Natural killer cell (primary cell): ENCODE measurements around the gene CCDC174. TPM values are rescaled to one million over a fixed set of nuclear protein-coding genes. Genes with fewer than 3 reads are reported as not detected.

Experiments used
- ATAC-seq, 3 donors: fragments of 150-1000 bp in 2 of 3; fragments of 200-7000 bp in 1 of 3; cut with Tn5 transposase; 1 replicate in 1 of 3; 2 replicates in 2 of 3; pipeline ENCODE4 v1.10.0; 2021; ENCODE audit warnings: mild to moderate bottlenecking in 2 of 3, moderate library complexity in 2 of 3
- DNase-seq, 2 donors: peaks; one replicate each; pipeline versions ENCODE4 v3.0.0 to v3.0.0-alpha.2; 2013 to 2021; ENCODE audit warnings: mixed read lengths in 1 of 2
- H3K27ac ChIP-seq: one replicate; pipeline ENCODE4 v1.5.1; 2013; ENCODE audit warnings: mild to moderate bottlenecking, low read length
- H3K27me3 ChIP-seq: one replicate; pipeline ENCODE4 v1.6.1; 2013; ENCODE audit warnings: low read length; ENCODE audit not compliant: control insufficient read depth, insufficient read depth
- H3K36me3 ChIP-seq: one replicate; pipeline ENCODE4 v1.6.1; 2013; ENCODE audit warnings: low read length; ENCODE audit not compliant: control insufficient read depth, insufficient read depth
- H3K4me1 ChIP-seq: one replicate; pipeline ENCODE4 v1.6.1; 2013; ENCODE audit warnings: low read length; ENCODE audit not compliant: control insufficient read depth, insufficient read depth
- H3K4me3 ChIP-seq: one replicate; pipeline ENCODE4 v1.5.1; 2013; ENCODE audit warnings: low read length
- H3K9me3 ChIP-seq: one replicate; pipeline ENCODE4 v1.6.1; 2013; ENCODE audit warnings: low read length; ENCODE audit not compliant: control insufficient read depth, insufficient read depth
- H3K27ac Mint-ChIP-seq, 2 donors: one replicate each; pipeline ENCODE4 v1.8.0; 2022; ENCODE audit warnings: mild to moderate bottlenecking in 2 of 2, mixed read lengths in 2 of 2, moderate library complexity in 1 of 2
- H3K27me3 Mint-ChIP-seq, 2 donors: one replicate each; pipeline ENCODE4 v1.8.0; 2022; ENCODE audit warnings: low read depth in 2 of 2, mixed read lengths in 2 of 2
- H3K36me3 Mint-ChIP-seq: one replicate; pipeline ENCODE4 v1.8.0; 2022; ENCODE audit warnings: mixed read lengths
- H3K4me1 Mint-ChIP-seq, 2 donors: one replicate each; pipeline ENCODE4 v1.8.0; 2022; ENCODE audit warnings: mixed read lengths in 2 of 2
- H3K4me3 Mint-ChIP-seq: one replicate; pipeline ENCODE4 v1.8.0; 2022; ENCODE audit warnings: mild to moderate bottlenecking, moderate library complexity, mixed read lengths
- H3K9me3 Mint-ChIP-seq, 2 donors: one replicate each; pipeline ENCODE4 v1.8.0; 2022; ENCODE audit warnings: mixed read lengths in 2 of 2
- WGBS: methylation state at CpG from one replicate; pipeline ENCODE4 v1.1.7; 2013; ENCODE audit warnings: missing lambda C conversion rate; ENCODE audit not compliant: insufficient coverage; 5-methylcytosine and 5-hydroxymethylcytosine counted together
- intact Hi-C: fragments of 100-400 bp; cut with micrococcal nuclease; formaldehyde crosslinking; loops from one replicate; pipeline ENCODE4 v1.14.2; 2022
- total RNA-seq, 4 donors: library from RNA; stranded (reverse); fragments of 120-200 nt in 1 of 4; gene quantifications; one replicate each; pipeline versions ENCODE4 v1.2.3 to v1.2.4, GENCODE V29; 2013 to 2022
- TF ChIP-seq, protein P1 (sequence below): fragments of 200-600 bp; IDR thresholded peaks from one replicate; pipeline ENCODE4 v1.8.0; 2022; ENCODE audit warnings: antibody characterized with exemption

Gene CCDC174
- total RNA-seq, 3 donors from 2014 or later (not counting 1 experiment from before 2014, with no cell fraction given), result 29.7 to 41.2 (median 31.9) TPM

- Histone ChIP-seq H3K27ac (no peak overlapping the region), H3K4me1 (no peaks in the 10 kb centered on the region), H3K27me3 (no peaks in the 10 kb centered on the region), H3K9me3 (peaks cover 5% of the 10 kb centered on the region), H3K4me3 (no peak overlapping the region), H3K36me3 (no peaks in the 10 kb centered on the region)
- Mint-ChIP-seq H3K4me1 (no peaks in the 10 kb centered on the region), H3K27ac (no peak overlapping the region), H3K9me3 (peaks cover 2 to 3% of the 10 kb centered on the region in 2 donors), H3K36me3 (peaks cover 7% of the 10 kb centered on the region), H3K4me3 (no peak overlapping the region), H3K27me3 (no peaks in the 10 kb centered on the region)
- intact Hi-C loops, result no loop called here
- ATAC-seq (no peak), DNase-seq (no peak)
- WGBS, result 96% methylated on average over 2 of the region's 2 CpGs
- TF ChIP-seq, protein P1, sequence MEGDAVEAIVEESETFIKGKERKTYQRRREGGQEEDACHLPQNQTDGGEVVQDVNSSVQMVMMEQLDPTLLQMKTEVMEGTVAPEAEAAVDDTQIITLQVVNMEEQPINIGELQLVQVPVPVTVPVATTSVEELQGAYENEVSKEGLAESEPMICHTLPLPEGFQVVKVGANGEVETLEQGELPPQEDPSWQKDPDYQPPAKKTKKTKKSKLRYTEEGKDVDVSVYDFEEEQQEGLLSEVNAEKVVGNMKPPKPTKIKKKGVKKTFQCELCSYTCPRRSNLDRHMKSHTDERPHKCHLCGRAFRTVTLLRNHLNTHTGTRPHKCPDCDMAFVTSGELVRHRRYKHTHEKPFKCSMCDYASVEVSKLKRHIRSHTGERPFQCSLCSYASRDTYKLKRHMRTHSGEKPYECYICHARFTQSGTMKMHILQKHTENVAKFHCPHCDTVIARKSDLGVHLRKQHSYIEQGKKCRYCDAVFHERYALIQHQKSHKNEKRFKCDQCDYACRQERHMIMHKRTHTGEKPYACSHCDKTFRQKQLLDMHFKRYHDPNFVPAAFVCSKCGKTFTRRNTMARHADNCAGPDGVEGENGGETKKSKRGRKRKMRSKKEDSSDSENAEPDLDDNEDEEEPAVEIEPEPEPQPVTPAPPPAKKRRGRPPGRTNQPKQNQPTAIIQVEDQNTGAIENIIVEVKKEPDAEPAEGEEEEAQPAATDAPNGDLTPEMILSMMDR, result no peak
Observed at GRCh38 chr3:14680716-14681115, 29.2 kb downstream of the CCDC174 start.

DNA sequence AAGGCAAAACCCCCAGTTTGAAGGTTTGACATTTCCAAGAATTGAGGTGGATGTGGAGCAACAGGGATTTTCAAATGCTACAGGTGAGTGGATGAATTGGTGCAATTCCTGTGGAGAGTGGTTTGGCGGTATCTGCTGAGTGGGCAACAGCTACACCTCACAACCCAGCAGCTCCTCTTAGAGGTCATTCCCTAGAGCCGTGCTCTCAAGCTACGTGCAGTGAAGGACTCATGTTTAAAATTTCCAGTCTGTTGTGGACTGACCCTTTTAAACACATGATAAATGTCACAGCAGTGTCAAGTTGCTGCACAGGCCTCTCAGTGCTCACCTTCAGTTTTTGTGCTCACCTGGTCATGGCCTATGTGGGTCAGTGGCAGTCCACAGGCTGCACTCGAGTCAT is 32.9 kb downstream of the CCDC174 start:
- TF ChIP-seq, protein P1, result no peak
- 95% methylated on average over 4 of the region's 4 CpGs for WGBS
- Histone ChIP-seq H3K9me3 (peaks cover 5% of the 10 kb centered on the region), H3K27ac (no peak overlapping the region), H3K36me3 (no peaks in the 10 kb centered on the region), H3K27me3 (no peaks in the 10 kb centered on the region), H3K4me3 (no peak overlapping the region), H3K4me1 (peaks cover 5% of the 10 kb centered on the region)
- DNase-seq (no peak), ATAC-seq (no peak)
- intact Hi-C loops, result no loop called here
- Mint-ChIP-seq H3K4me3 (no peak overlapping the region), H3K9me3 (peaks cover 2 to 3% of the 10 kb centered on the region in 2 donors), H3K36me3 (peaks cover 7% of the 10 kb centered on the region), H3K4me1 (peaks cover 12% of the 10 kb centered on the region in 2 donors), H3K27me3 (peaks cover 0 to 3% of the 10 kb centered on the region in 2 donors), H3K27ac (no peak overlapping the region)

DNA sequence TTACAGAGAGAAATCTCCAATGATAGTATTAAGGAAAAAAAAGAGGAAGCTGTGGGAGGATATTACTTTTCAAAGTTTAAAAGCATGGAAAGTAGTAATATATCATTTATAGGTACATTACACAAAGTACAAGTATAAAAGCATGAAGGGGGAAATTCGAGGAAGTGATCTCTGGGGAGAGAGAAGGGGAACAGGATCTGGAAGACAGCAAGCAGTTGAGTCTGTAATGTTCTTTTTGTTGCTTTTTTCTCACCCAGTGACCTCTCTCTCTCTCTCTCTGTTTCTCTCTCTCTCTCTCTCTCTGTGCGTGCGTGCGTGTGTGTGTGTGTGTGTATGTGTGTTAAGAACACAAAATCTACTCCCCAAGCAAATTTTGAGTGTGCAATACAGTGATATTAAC is 33.6 kb downstream of the CCDC174 start:
- Histone ChIP-seq H3K4me3 (no peak overlapping the region), H3K4me1 (peaks cover 12% of the 10 kb centered on the region), H3K27ac (no peak overlapping the region), H3K9me3 (peaks cover 2% of the 10 kb centered on the region), H3K36me3 (no peaks in the 10 kb centered on the region), H3K27me3 (no peaks in the 10 kb centered on the region)
- TF ChIP-seq, protein P1, result no peak
- no peak overlapping the region for H3K27ac Mint-ChIP-seq
- peaks cover 15 to 20% of the 10 kb centered on the region in 2 donors for H3K4me1 Mint-ChIP-seq
- DNase-seq (no peak), ATAC-seq (no peak)
- H3K4me3 Mint-ChIP-seq, result no peak overlapping the region
- peaks cover 2% of the 10 kb centered on the region for H3K36me3 Mint-ChIP-seq
- peaks cover 1% of the 10 kb centered on the region in 2 donors for H3K9me3 Mint-ChIP-seq
- WGBS, result no CpG with 5 or more reads among the region's 4 CpGs
- peaks cover 0 to 3% of the 10 kb centered on the region in 2 donors for H3K27me3 Mint-ChIP-seq
- intact Hi-C loops, result no loop called here

GRCh38 chr3:14687360-14687759 is 35.8 kb downstream of the CCDC174 start:
- H3K4me3 Mint-ChIP-seq, result no peak overlapping the region
- 42% methylated on average over 3 of the region's 3 CpGs for WGBS
- Histone ChIP-seq H3K36me3 (no peaks in the 10 kb centered on the region), H3K27me3 (no peaks in the 10 kb centered on the region), H3K4me1 (peaks cover 12% of the 10 kb centered on the region), H3K27ac (no peak overlapping the region), H3K4me3 (no peak overlapping the region), H3K9me3 (no peaks in the 10 kb centered on the region)
- no peaks in the 10 kb centered on the region for H3K9me3 Mint-ChIP-seq
- peaks cover 15 to 21% of the 10 kb centered on the region in 2 donors for H3K4me1 Mint-ChIP-seq
- no peak overlapping the region for H3K27ac Mint-ChIP-seq
- ATAC-seq, result no peak
- DNase-seq, result no peak
- intact Hi-C loops, result no loop called here
- no peaks in the 10 kb centered on the region for H3K36me3 Mint-ChIP-seq
- TF ChIP-seq, protein P1, result no peak
- H3K27me3 Mint-ChIP-seq, result peaks cover 0 to 5% of the 10 kb centered on the region in 2 donors
